IMR-90 (cell line): Measurements from ENCODE around the gene URB2. TPM values are rescaled to one million over a fixed set of nuclear protein-coding genes. Genes with fewer than 3 reads are reported as not detected.

ENCODE experiments used
- ATAC-seq: fragments of 200-7000 bp; cut with Tn5 transposase; 2 replicates; pipeline ENCODE4 v1.9.1; 2020; ENCODE audit warnings: low read depth, mild to moderate bottlenecking, moderate library complexity
- BruUV-seq: library from RNA; stranded (reverse); fragments of 400-500 nt; replicated peaks from 2 replicates; lab custom pipeline; 2021; lab: Mats Ljungman, UMichigan
- CTCF ChIA-PET: fragments of 300-600 bp; formaldehyde crosslinking; extraction: SDS; loops from one replicate; lab custom pipeline; 2021; ENCODE audit warnings: antibody characterized with exemption; lab: Yijun Ruan, JAX
- POLR2A ChIA-PET: fragments of 300-600 bp; sonication (Branson Sonifier 250); formaldehyde crosslinking; loops from one replicate; lab custom pipeline; 2022; ENCODE audit warnings: antibody characterized with exemption; ENCODE audit not compliant: unreplicated experiment; lab: Charles Lee
- DNase-seq: peaks from one replicate; pipeline ENCODE4 v3.0.0; 2013
- H2AFZ ChIP-seq: replicated peaks from 2 replicates; pipeline ENCODE3; 2013; ENCODE audit warnings: low read length, mild to moderate bottlenecking; ENCODE audit not compliant: poor library complexity
- H2AK5ac ChIP-seq: 2 replicates; pipeline ENCODE4 v1.6.1; 2013; ENCODE audit warnings: low read depth, low read length, inconsistent platforms
- H2AK9ac ChIP-seq: replicated peaks from 2 replicates; pipeline ENCODE3; 2013; ENCODE audit warnings: mild to moderate bottlenecking, low read depth, low read length, moderate library complexity; ENCODE audit not compliant: poor library complexity
- H2BK120ac ChIP-seq: 2 replicates; pipeline ENCODE4 v1.6.1; 2013; ENCODE audit warnings: low read depth, low read length, inconsistent platforms
- H2BK15ac ChIP-seq: 3 replicates; pipeline ENCODE4 v1.6.1; 2013; ENCODE audit warnings: low read depth, low read length, inconsistent platforms
- H2BK20ac ChIP-seq: 2 replicates; pipeline ENCODE4 v1.6.1; 2013; ENCODE audit warnings: low read depth, mild to moderate bottlenecking, inconsistent platforms, low read length, moderate library complexity
- H2BK5ac ChIP-seq: 2 replicates; pipeline ENCODE4 v1.6.1; 2013; ENCODE audit warnings: mild to moderate bottlenecking, low read depth, low read length, inconsistent platforms; ENCODE audit not compliant: poor library complexity, severe bottlenecking
- H3K14ac ChIP-seq: replicated peaks from 2 replicates; pipeline ENCODE4 v1.6.1; 2013; ENCODE audit warnings: low read depth, low read length, inconsistent platforms
- H3K18ac ChIP-seq: 2 replicates; pipeline ENCODE4 v1.6.1; 2013; ENCODE audit warnings: low read depth, low read length, control low read depth
- H3K23ac ChIP-seq: 2 replicates; pipeline ENCODE4 v1.6.1; 2013; ENCODE audit warnings: low read depth, low read length, inconsistent platforms
- H3K27ac ChIP-seq: 2 replicates; pipeline ENCODE4 v1.5.1; 2013; ENCODE audit warnings: mild to moderate bottlenecking, control low read depth, low read length; ENCODE audit not compliant: insufficient read depth
- H3K27me3 ChIP-seq: 2 replicates; pipeline ENCODE4 v1.6.1; 2013; ENCODE audit warnings: low read length; ENCODE audit not compliant: control insufficient read depth, insufficient read depth
- H3K36me3 ChIP-seq: 2 replicates; pipeline ENCODE4 v1.6.1; 2013; ENCODE audit warnings: low read length, mixed read lengths; ENCODE audit not compliant: control insufficient read depth, insufficient read depth
- H3K4ac ChIP-seq: 2 replicates; pipeline ENCODE4 v1.6.1; 2013; ENCODE audit warnings: low read depth, low read length, inconsistent platforms
- H3K4me1 ChIP-seq: 2 replicates; pipeline ENCODE4 v1.6.1; 2013; ENCODE audit warnings: low read length, mixed read lengths; ENCODE audit not compliant: control insufficient read depth, insufficient read depth
- H3K4me2 ChIP-seq: 2 replicates; pipeline ENCODE4 v1.6.1; 2013; ENCODE audit warnings: low read depth, mild to moderate bottlenecking, control low read depth, low read length, moderate library complexity
- H3K4me3 ChIP-seq: 2 replicates; pipeline ENCODE4 v1.5.1; 2013; ENCODE audit warnings: low read depth, mild to moderate bottlenecking, control low read depth, low read length, moderate library complexity; ENCODE audit not compliant: insufficient read depth
- H3K56ac ChIP-seq: 2 replicates; pipeline ENCODE4 v1.6.1; 2013; ENCODE audit warnings: low read length, inconsistent platforms; ENCODE audit not compliant: insufficient read depth; ENCODE audit errors: extremely low read depth
- H3K79me1 ChIP-seq, 2 experiments: 2 replicates each; pipeline ENCODE4 v1.6.1; 2013; ENCODE audit warnings: low read length in 2 of 2, inconsistent platforms in 1 of 2, low read depth in 1 of 2
- H3K9ac ChIP-seq: 2 replicates; pipeline ENCODE4 v1.6.1; 2013; ENCODE audit warnings: low read depth, low read length, control low read depth
- H3K9me1 ChIP-seq: 2 replicates; pipeline ENCODE4 v1.6.1; 2013; ENCODE audit warnings: low read length, inconsistent platforms; ENCODE audit not compliant: insufficient read depth
- H3K9me3 ChIP-seq: 2 replicates; pipeline ENCODE4 v1.6.1; 2013; ENCODE audit warnings: low read length; ENCODE audit not compliant: control insufficient read depth, insufficient read depth
- H4K20me1 ChIP-seq: 2 replicates; pipeline ENCODE4 v1.6.1; 2013; ENCODE audit warnings: low read length, inconsistent platforms; ENCODE audit not compliant: insufficient read depth
- H4K5ac ChIP-seq: 2 replicates; pipeline ENCODE4 v1.6.1; 2013; ENCODE audit warnings: mild to moderate bottlenecking, low read depth, low read length, control low read depth
- H4K8ac ChIP-seq, 2 experiments: 2 replicates each; pipeline ENCODE4 v1.6.1; 2013; ENCODE audit warnings: low read depth in 2 of 2, low read length in 2 of 2, control low read depth in 1 of 2, inconsistent platforms in 1 of 2
- H4K91ac ChIP-seq: 2 replicates; pipeline ENCODE4 v1.6.1; 2013; ENCODE audit warnings: low read depth, low read length, inconsistent platforms; ENCODE audit not compliant: insufficient read depth
- BHLHE40 ChIP-seq: fragments of 150-350 bp; IDR thresholded peaks from 2 replicates; pipeline ENCODE4 v1.6.1; 2016; ENCODE audit warnings: mild to moderate bottlenecking, low read depth, low read length
- FOS ChIP-seq: fragments of 150-350 bp; IDR thresholded peaks from 2 replicates; pipeline ENCODE4 v1.6.1; 2016; ENCODE audit warnings: low read depth, low read length
- MAFK ChIP-seq: IDR thresholded peaks from 2 replicates; pipeline ENCODE4 v1.6.1; 2012; ENCODE audit warnings: low read depth, low read length, improper control_type of control experiment
- MAZ ChIP-seq: IDR thresholded peaks from 2 replicates; pipeline ENCODE4 v1.6.1; 2012; ENCODE audit warnings: low read depth, mild to moderate bottlenecking, low read length, improper control_type of control experiment, moderate library complexity, borderline replicate concordance
- MXI1 ChIP-seq: IDR thresholded peaks from 2 replicates; pipeline ENCODE4 v1.6.1; 2012; ENCODE audit warnings: low read depth, mild to moderate bottlenecking, low read length, moderate library complexity, borderline replicate concordance
- RAD21 ChIP-seq: IDR thresholded peaks from 2 replicates; pipeline ENCODE4 v1.6.1; 2012; ENCODE audit warnings: low read length, improper control_type of control experiment
- USF2 ChIP-seq: fragments of 150-350 bp; IDR thresholded peaks from 2 replicates; pipeline ENCODE4 v1.6.1; 2017; ENCODE audit warnings: mild to moderate bottlenecking, antibody characterized with exemption, low read length, low read depth
- WGBS, 2 experiments: methylation state at CpG; one replicate each; pipeline versions ENCODE4 v1.1.5 to v1.1.7; 2013; ENCODE audit warnings: missing lambda C conversion rate in 2 of 2; ENCODE audit not compliant: insufficient read length in 1 of 2; ENCODE audit errors: extremely low coverage in 2 of 2; 5-methylcytosine and 5-hydroxymethylcytosine counted together
- dilution Hi-C: fragments of 300-500 bp; cut with HindIII; formaldehyde crosslinking; loops from one replicate; pipeline ENCODE4 v1.14.3; 2018; ENCODE audit warnings: low sequenced_read_pairs; ENCODE audit not compliant: unreplicated experiment
- in situ Hi-C: fragments of 300-500 bp; cut with MboI; formaldehyde crosslinking; loops from 3 replicates; pipeline ENCODE4 v1.14.3; 2019; ENCODE audit warnings: low sequenced_read_pairs, inconsistent platforms, mixed read lengths
- intact Hi-C: fragments of 100-400 bp; cut with micrococcal nuclease; formaldehyde crosslinking; loops from 2 replicates; pipeline ENCODE4 v1.10.0; 2022
- polyA plus RNA-seq, 3 experiments: library from polyadenylated mRNA; depleted of rRNA; stranded (reverse); fragments of >200 nt; gene quantifications; 2 replicates each; pipeline ENCODE4 v1.2.3, GENCODE V29; 2012; ENCODE audit warnings: low replicate concordance in 1 of 3
- total RNA-seq: library from RNA; depleted of rRNA; stranded (reverse); fragments of >200 nt; gene quantifications from 2 replicates; pipeline ENCODE4 v1.2.3, GENCODE V29; 2012

URB2 gene
- total and polyA plus RNA-seq, 2 of the 4 experiments (the other 2 are of a cell fraction), result 5.9 to 15.4 TPM

- Histone ChIP-seq H2BK5ac (no peak overlapping the region), H3K4me2 (peak overlapping the region; percentile 32; the same call in 1 of the 2 replicates), H3K4ac (no peak overlapping the region; the same call in 1 of the 2 replicates), H3K79me1 (peaks cover 30 to 52% of the 10 kb centered on the region in 2 experiments), H2AK5ac (no peak overlapping the region), H2BK15ac (0 out of 3 replicates have a peak overlapping the region, but pooled peaks have one; percentile 17), H2BK120ac (no peak overlapping the region), H3K4me3 (no peak overlapping the region), H2AFZ (no peak overlapping the region), H3K4me1 (peaks cover 10% of the 10 kb centered on the region), H3K23ac (no peak overlapping the region), H4K5ac (no peak overlapping the region), H3K56ac (no peak overlapping the region), H2AK9ac (no peak overlapping the region), H3K18ac (no peak overlapping the region; the same call in 1 of the 2 replicates), H4K91ac (no peak overlapping the region), H3K27ac (no peak overlapping the region), H3K9me3 (no peaks in the 10 kb centered on the region), H3K9ac (no peak overlapping the region), H3K36me3 (peaks cover 26% of the 10 kb centered on the region), H3K14ac (no peak overlapping the region), H4K20me1 (peaks cover 9% of the 10 kb centered on the region), H4K8ac (no peak overlapping the region), H3K27me3 (no peaks in the 10 kb centered on the region), H2BK20ac (no peak overlapping the region), H3K9me1 (peaks cover 11% of the 10 kb centered on the region)
- no CpG with 5 or more reads among the region's 3 CpGs for WGBS, 2 experiments
- POLR2A ChIA-PET, result no interaction called here
- CTCF ChIA-PET, result interaction anchor here (2.3 kb wide), 1 partner anchor 39 kb away, joined by 7 read pairs; the partner anchor contains the start of gene ABCB10
- TF ChIP-seq MXI1, result no peak
- no peak for TF ChIP-seq RAD21
- TF ChIP-seq MAZ, result no peak
- no peak for TF ChIP-seq USF2
- TF ChIP-seq BHLHE40, result no peak
- TF ChIP-seq FOS, result no peak
- TF ChIP-seq MAFK, result no peak
- intact Hi-C loops, result no loop called here
- no TSS peak for BruUV-seq
- peak; percentile 21 for ATAC-seq
- in situ Hi-C loops, result no loop called here
- dilution Hi-C loops, result no loop called here
- peak; percentile 72 for DNase-seq
These were observed 28.2 kb upstream of the URB2 start for GRCh38 chr1:229597877-229598276.
